Glutamatergic neuron (in vitro differentiated cells): Measurements from ENCODE around the gene NR2C2AP. TPM values are rescaled to one million over a fixed set of nuclear protein-coding genes. Genes with fewer than 3 reads are reported as not detected.
A peak's percentile ranks its signal among the peaks of the same experiment; 100 is the strongest.

Experiments
- DNase-seq: peaks from one replicate; pipeline ENCODE4 v3.0.0; 2022
- H3K27ac Mint-ChIP-seq: one replicate; pipeline ENCODE4 v1.8.0; 2020; ENCODE audit warnings: mild to moderate bottlenecking, mixed read lengths, inconsistent platforms; ENCODE audit not compliant: unreplicated experiment
- H3K27me3 Mint-ChIP-seq: one replicate; pipeline ENCODE4 v1.8.0; 2020; ENCODE audit warnings: mild to moderate bottlenecking, moderate library complexity, mixed read lengths, inconsistent platforms; ENCODE audit not compliant: unreplicated experiment
- H3K36me3 Mint-ChIP-seq: one replicate; pipeline ENCODE4 v1.8.0; 2020; ENCODE audit warnings: mild to moderate bottlenecking, mixed read lengths, inconsistent platforms; ENCODE audit not compliant: unreplicated experiment
- H3K4me1 Mint-ChIP-seq: one replicate; pipeline ENCODE4 v1.8.0; 2020; ENCODE audit warnings: mild to moderate bottlenecking, low read depth, mixed read lengths, inconsistent platforms; ENCODE audit not compliant: unreplicated experiment
- H3K4me3 Mint-ChIP-seq: one replicate; pipeline ENCODE4 v1.8.0; 2020; ENCODE audit warnings: mild to moderate bottlenecking, mixed read lengths, inconsistent platforms; ENCODE audit not compliant: unreplicated experiment
- H3K9me3 Mint-ChIP-seq: one replicate; pipeline ENCODE4 v1.8.0; 2020; ENCODE audit warnings: mild to moderate bottlenecking, moderate library complexity, mixed read lengths, inconsistent platforms; ENCODE audit not compliant: unreplicated experiment
- CTCF ChIP-seq: fragments of 200-600 bp; sonication (generic); IDR thresholded peaks from one replicate; pipeline ENCODE4 v1.5.0; 2021; ENCODE audit not compliant: partially characterized antibody, unreplicated experiment
- total RNA-seq: library from RNA; stranded (reverse); fragmentation: NEBNext Ultra II Directional; extraction: Animal tissue kit (Norgen Biotek cat#: 25700); gene quantifications from one replicate; pipeline ENCODE4 v1.2.1, GENCODE V29; 2021; ENCODE audit not compliant: unreplicated experiment

The NR2C2AP gene
- total RNA-seq, 1 donor from 2014 or later = 5.5 TPM

- DNase-seq = no peak
- Mint-ChIP-seq H3K36me3 (peaks cover 30% of the 10 kb centered on the region), H3K4me3 (no peak overlapping the region), H3K27ac (peak overlapping the region; percentile 5), H3K27me3 (peaks cover 12% of the 10 kb centered on the region), H3K9me3 (peaks cover 14% of the 10 kb centered on the region), H3K4me1 (no peaks in the 10 kb centered on the region)
- TF ChIP-seq CTCF = no peak
Measured at GRCh38 chr19:19238126-19238894, 35.1 kb upstream of the NR2C2AP start.

GRCh38 chr19:19236173-19236572 is 33.0 kb upstream of the NR2C2AP start:
- Mint-ChIP-seq H3K27me3 (peaks cover 19% of the 10 kb centered on the region), H3K4me3 (no peak overlapping the region), H3K36me3 (peaks cover 32% of the 10 kb centered on the region), H3K27ac (no peak overlapping the region), H3K4me1 (peaks cover 7% of the 10 kb centered on the region), H3K9me3 (peaks cover 19% of the 10 kb centered on the region)
- no peak for TF ChIP-seq CTCF
- DNase-seq = no peak

GRCh38 chr19:19234220-19234816 is 31.1 kb upstream of the NR2C2AP start:
- Mint-ChIP-seq H3K4me1 (peaks cover 7% of the 10 kb centered on the region), H3K27ac (no peak overlapping the region), H3K4me3 (no peak overlapping the region), H3K9me3 (peaks cover 21% of the 10 kb centered on the region), H3K27me3 (peaks cover 22% of the 10 kb centered on the region), H3K36me3 (peaks cover 32% of the 10 kb centered on the region)
- TF ChIP-seq CTCF = no peak
- DNase-seq = no peak

GRCh38 chr19:19232261-19232721 is 29.1 kb upstream of the NR2C2AP start:
- peak; percentile 66 for DNase-seq
- no peak for TF ChIP-seq CTCF
- peaks cover 23% of the 10 kb centered on the region for H3K36me3 Mint-ChIP-seq
- H3K4me1 Mint-ChIP-seq = peaks cover 7% of the 10 kb centered on the region
- peaks cover 20% of the 10 kb centered on the region for H3K27me3 Mint-ChIP-seq
- H3K27ac Mint-ChIP-seq = peak overlapping the region; percentile 89
- H3K9me3 Mint-ChIP-seq = peaks cover 25% of the 10 kb centered on the region
- H3K4me3 Mint-ChIP-seq = peak overlapping the region; percentile 18

GRCh38 chr19:19230999-19231398 is 27.8 kb upstream of the NR2C2AP start:
- no peak for TF ChIP-seq CTCF
- peaks cover 7% of the 10 kb centered on the region for H3K4me1 Mint-ChIP-seq
- DNase-seq = no peak
- peaks cover 20% of the 10 kb centered on the region for H3K9me3 Mint-ChIP-seq
- H3K4me3 Mint-ChIP-seq = no peak overlapping the region
- peaks cover 18% of the 10 kb centered on the region for H3K36me3 Mint-ChIP-seq
- H3K27me3 Mint-ChIP-seq = peaks cover 18% of the 10 kb centered on the region
- no peak overlapping the region for H3K27ac Mint-ChIP-seq
